Thoracic aorta (tissue), 2 donors: Measurements from ENCODE around the gene CCL28. TPM values are rescaled to one million over a fixed set of nuclear protein-coding genes. Genes with fewer than 3 reads are reported as not detected.

Experiments
- ATAC-seq: fragments of 150-250 bp; one replicate; pipeline ENCODE4 v1.8.0; 2017; ENCODE audit warnings: low read depth; ENCODE audit not compliant: insufficient number of reproducible peaks, low FRiP score
- DNase-seq: peaks from one replicate; pipeline ENCODE4 v3.0.0-alpha.2; 2020; ENCODE audit warnings: low spot score
- H3K27ac ChIP-seq, 2 donors: fragments of 200-600 bp; sonication (generic); 1 replicate in 1 of 2; 2 replicates in 1 of 2; pipeline ENCODE4 v1.5.1; 2016; ENCODE audit warnings: mild to moderate bottlenecking in 2 of 2, moderate library complexity in 2 of 2
- H3K27me3 ChIP-seq: fragments of 200-600 bp; sonication (generic); replicated peaks from 2 replicates; pipeline ENCODE4 v1.6.0; 2016; ENCODE audit warnings: mild to moderate bottlenecking; ENCODE audit not compliant: insufficient read depth
- H3K36me3 ChIP-seq: fragments of 200-600 bp; sonication (generic); one replicate; pipeline ENCODE4 v1.5.1; 2016
- H3K4me1 ChIP-seq, 2 donors: fragments of 200-600 bp; sonication (generic); 1 replicate in 1 of 2; 2 replicates in 1 of 2; pipeline versions ENCODE4 v1.5.1 to v1.6.0; 2016; ENCODE audit warnings: low read depth in 2 of 2, mild to moderate bottlenecking in 1 of 2; ENCODE audit not compliant: control insufficient read depth in 1 of 2
- H3K4me3 ChIP-seq: fragments of 200-600 bp; sonication (generic); 2 replicates; pipeline ENCODE4 v1.5.1; 2016; ENCODE audit warnings: mild to moderate bottlenecking
- H3K9me3 ChIP-seq: fragments of 200-600 bp; sonication (generic); 2 replicates; pipeline ENCODE4 v1.5.1; 2016
- total RNA-seq, 2 donors: library from RNA; depleted of rRNA; stranded (reverse); fragments of >200 nt; gene quantifications; one replicate each; pipeline versions ENCODE4 v1.1.0 to v1.2.3, GENCODE V29; 2016
- TF ChIP-seq, protein P1 (sequence below): fragments of 200-600 bp; sonication (generic); IDR thresholded peaks from one replicate; pipeline ENCODE4 v1.5.1; 2019; ENCODE audit warnings: antibody characterized with exemption

Gene CCL28
- total RNA-seq, 2 donors from 2014 or later: 4.3 to 24.2 TPM

DNA sequence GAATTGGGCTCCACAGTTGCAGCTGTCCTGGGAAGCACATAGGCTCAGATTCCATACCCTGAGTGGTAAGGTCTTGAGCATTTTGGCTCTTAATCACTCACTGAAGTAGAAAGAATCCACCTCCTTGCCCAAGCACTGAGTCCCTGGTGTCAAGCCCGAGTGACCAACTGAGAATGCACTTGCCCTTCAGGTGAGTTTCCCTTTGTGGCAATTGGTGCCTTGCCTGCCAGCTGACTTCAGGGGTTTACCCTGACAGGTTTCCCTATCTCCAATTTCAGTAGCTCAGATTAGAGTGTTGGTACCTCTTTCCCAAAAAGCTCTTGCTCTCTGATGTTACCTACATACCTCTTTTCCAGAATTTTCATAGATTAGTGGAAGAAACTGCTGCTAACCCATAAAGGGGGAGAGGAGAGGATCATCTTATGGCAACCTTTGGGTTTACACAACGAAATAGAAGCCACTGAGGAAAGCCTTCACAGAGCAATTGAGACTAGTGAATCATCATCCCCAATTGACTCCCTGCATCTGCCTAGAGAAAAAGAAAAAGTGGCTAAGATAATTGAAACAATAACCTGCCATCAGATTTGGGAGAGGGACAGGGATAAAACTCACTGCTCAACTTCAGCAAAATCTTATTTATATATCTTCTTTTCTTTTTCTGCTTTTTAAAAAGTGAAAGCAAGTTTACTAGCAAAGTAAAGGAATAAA is 48.6 kb downstream of the CCL28 start:
- ATAC-seq: no peak
- TF ChIP-seq, protein P1, sequence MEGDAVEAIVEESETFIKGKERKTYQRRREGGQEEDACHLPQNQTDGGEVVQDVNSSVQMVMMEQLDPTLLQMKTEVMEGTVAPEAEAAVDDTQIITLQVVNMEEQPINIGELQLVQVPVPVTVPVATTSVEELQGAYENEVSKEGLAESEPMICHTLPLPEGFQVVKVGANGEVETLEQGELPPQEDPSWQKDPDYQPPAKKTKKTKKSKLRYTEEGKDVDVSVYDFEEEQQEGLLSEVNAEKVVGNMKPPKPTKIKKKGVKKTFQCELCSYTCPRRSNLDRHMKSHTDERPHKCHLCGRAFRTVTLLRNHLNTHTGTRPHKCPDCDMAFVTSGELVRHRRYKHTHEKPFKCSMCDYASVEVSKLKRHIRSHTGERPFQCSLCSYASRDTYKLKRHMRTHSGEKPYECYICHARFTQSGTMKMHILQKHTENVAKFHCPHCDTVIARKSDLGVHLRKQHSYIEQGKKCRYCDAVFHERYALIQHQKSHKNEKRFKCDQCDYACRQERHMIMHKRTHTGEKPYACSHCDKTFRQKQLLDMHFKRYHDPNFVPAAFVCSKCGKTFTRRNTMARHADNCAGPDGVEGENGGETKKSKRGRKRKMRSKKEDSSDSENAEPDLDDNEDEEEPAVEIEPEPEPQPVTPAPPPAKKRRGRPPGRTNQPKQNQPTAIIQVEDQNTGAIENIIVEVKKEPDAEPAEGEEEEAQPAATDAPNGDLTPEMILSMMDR: no peak
- no peak for DNase-seq
- Histone ChIP-seq H3K4me1 (no peaks in the 10 kb centered on the region), H3K9me3 (no peaks in the 10 kb centered on the region), H3K4me3 (no peak overlapping the region), H3K36me3 (no peaks in the 10 kb centered on the region), H3K27ac (no peak overlapping the region), H3K27me3 (no peaks in the 10 kb centered on the region)

DNA sequence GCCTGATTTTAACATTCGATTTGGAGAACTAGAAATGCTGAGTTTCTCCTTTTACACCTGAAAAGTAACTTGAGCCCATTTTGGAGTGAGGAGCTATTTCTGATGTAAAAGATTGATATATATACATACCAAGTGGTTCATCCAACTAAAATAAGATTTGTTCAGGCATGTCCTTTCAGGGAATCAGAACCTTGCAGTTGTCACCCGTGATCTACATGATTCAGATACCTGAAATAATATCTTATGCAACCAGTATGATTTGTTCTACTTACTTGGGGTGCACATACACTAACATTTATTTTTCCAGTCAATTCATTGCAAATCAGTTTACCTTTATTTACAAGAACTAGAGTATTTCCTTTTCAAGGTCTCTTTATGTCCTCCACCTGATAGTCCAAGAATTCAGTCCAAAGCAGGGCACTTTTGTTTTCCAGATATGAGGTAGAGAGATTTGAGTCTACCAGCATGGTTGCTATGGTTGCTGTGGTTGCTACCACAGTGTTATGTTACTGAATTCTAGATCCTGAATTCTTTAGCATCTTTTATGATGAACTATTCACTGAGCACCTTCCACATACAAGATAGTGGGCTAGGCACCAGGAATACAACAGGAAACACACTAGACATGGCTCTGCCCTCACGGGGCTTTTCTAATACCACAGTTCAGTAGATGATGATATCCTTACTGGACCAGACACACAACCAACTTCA is 49.3 kb downstream of the CCL28 start:
- H3K27me3 ChIP-seq: no peaks in the 10 kb centered on the region
- H3K27ac ChIP-seq: no peak overlapping the region
- no peak overlapping the region for H3K4me3 ChIP-seq
- no peaks in the 10 kb centered on the region for H3K36me3 ChIP-seq
- DNase-seq: no peak
- TF ChIP-seq, protein P1: no peak
- ATAC-seq: no peak
- H3K4me1 ChIP-seq: no peaks in the 10 kb centered on the region
- H3K9me3 ChIP-seq: no peaks in the 10 kb centered on the region

DNA sequence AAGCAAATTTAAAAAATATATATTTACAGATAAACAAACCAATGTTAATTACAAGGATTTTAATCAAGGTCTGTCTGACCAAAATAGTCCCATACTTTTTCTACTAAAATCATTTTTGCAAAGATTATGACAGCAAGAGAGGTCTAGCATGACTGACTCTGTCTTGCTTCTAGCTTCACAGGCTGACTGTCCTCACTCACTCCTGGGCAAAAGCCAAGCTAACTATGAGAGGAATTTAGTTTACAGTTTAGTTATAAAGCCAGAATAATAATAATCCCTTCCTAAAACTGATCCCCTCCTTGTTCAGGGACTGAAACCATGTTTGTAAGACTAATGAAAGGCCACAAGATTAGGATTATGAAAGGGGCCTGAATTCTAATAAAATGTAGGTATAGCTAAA is 53.5 kb downstream of the CCL28 start:
- Histone ChIP-seq H3K27ac (no peak overlapping the region), H3K4me1 (no peaks in the 10 kb centered on the region), H3K27me3 (no peaks in the 10 kb centered on the region), H3K9me3 (no peaks in the 10 kb centered on the region), H3K36me3 (no peaks in the 10 kb centered on the region), H3K4me3 (no peak overlapping the region)
- ATAC-seq: no peak
- TF ChIP-seq, protein P1: no peak
- no peak for DNase-seq

DNA sequence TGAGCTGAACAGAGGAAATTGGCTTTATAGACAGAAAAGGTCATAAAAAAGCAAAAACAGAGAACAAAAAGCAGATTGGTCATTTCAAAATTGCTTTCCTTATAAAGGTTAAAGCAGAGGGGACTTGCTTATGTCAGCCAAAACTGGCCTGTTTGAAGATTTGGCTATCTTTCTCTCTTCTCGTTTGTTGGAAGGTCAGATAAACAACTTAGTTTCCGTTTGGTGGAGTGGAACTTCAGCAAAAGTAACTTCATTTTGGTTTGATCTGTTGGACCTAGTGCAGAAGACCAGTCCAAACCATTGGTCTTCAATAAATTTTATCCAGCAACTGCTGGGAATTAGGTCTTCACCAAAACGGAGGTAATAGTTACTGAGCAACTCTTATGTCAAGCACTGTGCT is 53.9 kb downstream of the CCL28 start:
- TF ChIP-seq, protein P1: no peak
- Histone ChIP-seq H3K27me3 (no peaks in the 10 kb centered on the region), H3K27ac (no peak overlapping the region), H3K9me3 (no peaks in the 10 kb centered on the region), H3K4me1 (no peaks in the 10 kb centered on the region), H3K4me3 (no peak overlapping the region), H3K36me3 (no peaks in the 10 kb centered on the region)
- ATAC-seq: no peak
- no peak for DNase-seq

DNA sequence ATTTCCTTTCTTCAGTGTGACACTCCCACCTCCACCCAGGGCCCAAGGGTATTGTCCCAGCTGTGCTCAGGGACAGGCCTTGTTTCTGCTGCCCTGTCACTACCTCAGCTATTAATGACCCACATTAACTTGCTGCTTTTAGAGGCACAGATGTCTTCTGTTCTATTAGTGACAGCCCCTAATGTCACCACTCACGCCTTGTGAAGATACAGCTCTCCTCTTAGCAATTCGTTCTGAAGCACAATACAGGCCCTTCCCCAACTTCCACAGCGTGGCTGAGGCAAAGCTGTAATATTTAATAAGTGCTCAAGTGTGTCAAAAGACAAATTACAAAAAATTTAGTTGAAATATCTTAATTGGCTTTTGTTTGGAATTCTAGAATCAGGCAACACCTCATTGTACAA is 54.3 kb downstream of the CCL28 start:
- TF ChIP-seq, protein P1: no peak
- Histone ChIP-seq H3K27ac (no peak overlapping the region), H3K36me3 (no peaks in the 10 kb centered on the region), H3K27me3 (no peaks in the 10 kb centered on the region), H3K4me3 (no peak overlapping the region), H3K9me3 (no peaks in the 10 kb centered on the region), H3K4me1 (no peaks in the 10 kb centered on the region)
- ATAC-seq (no peak), DNase-seq (no peak)
